GM20431 (cell line): ENCODE measurements around the gene MAU2.

ENCODE experiments used
- in situ Hi-C: fragments of 300-500 bp; cut with MseI, MboI; formaldehyde crosslinking; loops from one replicate; pipeline ENCODE4 v1.15.0; 2020; ENCODE audit warnings: low sequenced_read_pairs; ENCODE audit not compliant: unreplicated experiment

Gene MAU2

GRCh38 chr19:19305696-19306095, 14.9 kb upstream of the MAU2 start:
- in situ Hi-C loops = no loop called here

GRCh38 chr19:19306191-19306590, 14.4 kb upstream of the MAU2 start:
- in situ Hi-C loops = no loop called here

GRCh38 chr19:19308373-19308772, 12.3 kb upstream of the MAU2 start:
- in situ Hi-C loops = no loop called here

- in situ Hi-C loops = no loop called here
These were observed 5.2 kb upstream of the MAU2 start for GRCh38 chr19:19315444-19315843.

- in situ Hi-C loops = no loop called here
These were observed 4.5 kb upstream of the MAU2 start for GRCh38 chr19:19316082-19316481.

- in situ Hi-C loops = no loop called here
These were observed 783 bp upstream of the MAU2 start for GRCh38 chr19:19319732-19320360.

GRCh38 chr19:19321141-19321577, 530 bp downstream of the MAU2 start:
- in situ Hi-C loops = no loop called here

GRCh38 chr19:19324059-19324770, 3.6 kb downstream of the MAU2 start:
- in situ Hi-C loops = no loop called here

GRCh38 chr19:19327672-19328071, 7.0 kb downstream of the MAU2 start:
- in situ Hi-C loops = no loop called here

- in situ Hi-C loops = no loop called here
These were observed 8.5 kb downstream of the MAU2 start for GRCh38 chr19:19329126-19329525.

- in situ Hi-C loops = no loop called here
These were observed 13.7 kb downstream of the MAU2 start for GRCh38 chr19:19334063-19334988.

- in situ Hi-C loops = no loop called here
These were observed 14.3 kb downstream of the MAU2 start for GRCh38 chr19:19334989-19335344.

- in situ Hi-C loops = no loop called here
These were observed 15.0 kb downstream of the MAU2 start for GRCh38 chr19:19335408-19336158.

GRCh38 chr19:19336597-19336996, 16.0 kb downstream of the MAU2 start:
- in situ Hi-C loops = no loop called here

- in situ Hi-C loops = no loop called here
These were observed 16.5 kb downstream of the MAU2 start for GRCh38 chr19:19337120-19337519.

- in situ Hi-C loops = no loop called here
These were observed 17.5 kb downstream of the MAU2 start for GRCh38 chr19:19338082-19338481.

GRCh38 chr19:19341026-19341425, 20.4 kb downstream of the MAU2 start:
- in situ Hi-C loops = no loop called here

- in situ Hi-C loops = no loop called here
These were observed 21.7 kb downstream of the MAU2 start for GRCh38 chr19:19342086-19343015.

- in situ Hi-C loops = no loop called here
These were observed 22.4 kb downstream of the MAU2 start for GRCh38 chr19:19343016-19343362.
